WTC11 (cell line): ENCODE results near the gene PDE1A. TPM values are rescaled to one million over a fixed set of nuclear protein-coding genes. Genes with fewer than 3 reads are reported as not detected.

ENCODE experiments used
- ATAC-seq: fragments of 200-7000 bp; cut with Tn5 transposase; 2 replicates; pipeline ENCODE4 v1.10.0; 2021; ENCODE audit warnings: mild to moderate bottlenecking, moderate library complexity
- CTCF ChIA-PET: fragments of 300-600 bp; sonication (Branson Sonifier 250); formaldehyde crosslinking; loops from one replicate; lab custom pipeline; 2021; ENCODE audit warnings: antibody characterized with exemption; lab: Charles Lee
- POLR2A ChIA-PET: fragments of 350-600 bp; sonication (Branson Sonifier 250); formaldehyde crosslinking; loops from one replicate; lab custom pipeline; 2021; ENCODE audit warnings: antibody characterized with exemption; lab: Charles Lee
- DNase-seq: peaks from one replicate; pipeline ENCODE4 v3.0.0; 2021; ENCODE audit warnings: low spot score
- H3K27ac Mint-ChIP-seq: 2 replicates; pipeline ENCODE4 v1.8.0; 2021; ENCODE audit warnings: mixed read lengths
- H3K27me3 Mint-ChIP-seq: 2 replicates; pipeline ENCODE4 v1.8.0; 2021; ENCODE audit warnings: low read depth, mild to moderate bottlenecking, moderate library complexity, mixed read lengths
- H3K36me3 Mint-ChIP-seq: 2 replicates; pipeline ENCODE4 v1.8.0; 2021; ENCODE audit warnings: mixed read lengths
- H3K4me1 Mint-ChIP-seq: 2 replicates; pipeline ENCODE4 v1.8.0; 2022; ENCODE audit warnings: mixed read lengths
- H3K4me3 Mint-ChIP-seq: 2 replicates; pipeline ENCODE4 v1.8.0; 2021; ENCODE audit warnings: mild to moderate bottlenecking, moderate library complexity, mixed read lengths
- H3K9me3 Mint-ChIP-seq: 2 replicates; pipeline ENCODE4 v1.8.0; 2021; ENCODE audit warnings: mixed read lengths
- ATF3 ChIP-seq: sonication (generic); formaldehyde crosslinking; conservative IDR thresholded peaks from 2 replicates; pipeline ENCODE4 v1.8.1; 2022; ENCODE audit warnings: mild to moderate bottlenecking, missing genetic modification reagents
- CBFB ChIP-seq: sonication (generic); formaldehyde crosslinking; IDR thresholded peaks from 2 replicates; pipeline ENCODE4 v1.8.1; 2022; ENCODE audit warnings: mild to moderate bottlenecking, low read depth, missing genetic modification reagents
- CDX4 ChIP-seq: fragments of 250-450 bp; sonication (Bioruptor Pico); IDR thresholded peaks from 2 replicates; pipeline ENCODE4 v1.9.0; 2021; ENCODE audit warnings: moderate library complexity, mild to moderate bottlenecking, inconsistent platforms, borderline replicate concordance
- CREB1 ChIP-seq: sonication (generic); formaldehyde crosslinking; IDR thresholded peaks from 2 replicates; pipeline ENCODE4 v1.8.0; 2023; ENCODE audit warnings: mild to moderate bottlenecking, missing genetic modification reagents
- CREM ChIP-seq: sonication (generic); formaldehyde crosslinking; IDR thresholded peaks from 2 replicates; pipeline ENCODE4 v1.8.1; 2022; ENCODE audit warnings: mild to moderate bottlenecking, missing genetic modification reagents, moderate library complexity
- FOXK1 ChIP-seq: sonication (generic); formaldehyde crosslinking; IDR thresholded peaks from 2 replicates; pipeline ENCODE4 v1.8.0; 2022; ENCODE audit warnings: mild to moderate bottlenecking, moderate library complexity, missing genetic modification reagents
- GRHL2 ChIP-seq: fragments of 250-450 bp; sonication (Bioruptor Pico); IDR thresholded peaks from 2 replicates; pipeline ENCODE4 v1.8.0; 2022; ENCODE audit warnings: mild to moderate bottlenecking, moderate library complexity; ENCODE audit not compliant: insufficient replicate concordance, severe bottlenecking
- GTF2I ChIP-seq: fragments of 250-450 bp; sonication (Bioruptor Pico); conservative IDR thresholded peaks from 2 replicates; pipeline ENCODE4 v1.4.0; 2021; ENCODE audit warnings: mild to moderate bottlenecking
- IRF2 ChIP-seq: sonication (generic); formaldehyde crosslinking; IDR thresholded peaks from 2 replicates; pipeline ENCODE4 v1.8.0; 2022; ENCODE audit warnings: low read depth, missing genetic modification reagents, borderline replicate concordance
- NR1H2 ChIP-seq: sonication (generic); formaldehyde crosslinking; IDR thresholded peaks from 2 replicates; pipeline ENCODE4 v1.9.0; 2021; ENCODE audit warnings: mild to moderate bottlenecking, moderate library complexity, missing genetic modification reagents
- OVOL2 ChIP-seq: fragments of 250-450 bp; sonication (Bioruptor Pico); IDR thresholded peaks from 2 replicates; pipeline ENCODE4 v1.9.0; 2021; ENCODE audit warnings: mild to moderate bottlenecking, borderline replicate concordance
- SMAD4 ChIP-seq: sonication (generic); formaldehyde crosslinking; IDR thresholded peaks from 2 replicates; pipeline ENCODE4 v1.8.0; 2022; ENCODE audit warnings: mild to moderate bottlenecking, missing genetic modification reagents
- SP1 ChIP-seq: sonication (generic); formaldehyde crosslinking; conservative IDR thresholded peaks from 2 replicates; pipeline ENCODE4 v1.8.1; 2022; ENCODE audit warnings: missing genetic modification reagents
- TCF7 ChIP-seq: sonication (generic); formaldehyde crosslinking; IDR thresholded peaks from 2 replicates; pipeline ENCODE4 v1.8.0; 2022; ENCODE audit warnings: mild to moderate bottlenecking, low read depth, missing genetic modification reagents, moderate library complexity
- ZNF121 ChIP-seq: sonication (generic); formaldehyde crosslinking; IDR thresholded peaks from 2 replicates; pipeline ENCODE4 v1.8.0; 2023; ENCODE audit warnings: missing genetic modification reagents
- ZNF232 ChIP-seq: sonication (generic); formaldehyde crosslinking; IDR thresholded peaks from 2 replicates; pipeline ENCODE4 v1.8.0; 2022; ENCODE audit warnings: mild to moderate bottlenecking, missing genetic modification reagents
- ZNF396 ChIP-seq: fragments of 250-450 bp; sonication (Bioruptor Pico); IDR thresholded peaks from 2 replicates; pipeline ENCODE4 v1.8.0; 2021; ENCODE audit warnings: mild to moderate bottlenecking, moderate library complexity, borderline replicate concordance
- ZNF416 ChIP-seq: fragments of 250-450 bp; sonication (Bioruptor Pico); IDR thresholded peaks from 2 replicates; pipeline ENCODE4 v1.9.0; 2021; ENCODE audit warnings: mild to moderate bottlenecking, inconsistent platforms
- ZNF423 ChIP-seq: fragments of 250-450 bp; sonication (Bioruptor Pico); IDR thresholded peaks from 2 replicates; pipeline ENCODE4 v2.1.2; 2022; ENCODE audit warnings: mild to moderate bottlenecking, moderate library complexity
- ZNF512 ChIP-seq: sonication (generic); formaldehyde crosslinking; IDR thresholded peaks from 2 replicates; pipeline ENCODE4 v1.8.1; 2022; ENCODE audit warnings: missing genetic modification reagents, borderline replicate concordance
- ZNF532 ChIP-seq: fragments of 250-450 bp; sonication (Bioruptor Pico); IDR thresholded peaks from 2 replicates; pipeline ENCODE4 v1.9.0; 2021; ENCODE audit warnings: mild to moderate bottlenecking, borderline replicate concordance
- total RNA-seq: library from RNA; stranded (reverse); gene quantifications from 3 replicates; pipeline ENCODE4 v1.2.3, GENCODE V29; 2021
- TF ChIP-seq, protein P1 (sequence below): fragments of 250-450 bp; sonication (Bioruptor Pico); IDR thresholded peaks from 2 replicates; pipeline ENCODE4 v1.9.0; 2021; ENCODE audit warnings: mild to moderate bottlenecking
- TF ChIP-seq, protein P2 (sequence below): fragments of 200-600 bp; IDR thresholded peaks from 2 replicates; pipeline ENCODE4 v1.8.0; 2022; ENCODE audit warnings: antibody characterized with exemption
- TF ChIP-seq, protein P3 (sequence below): sonication (generic); formaldehyde crosslinking; IDR thresholded peaks from 2 replicates; pipeline ENCODE4 v1.8.1; 2022; ENCODE audit warnings: low read depth, mild to moderate bottlenecking, moderate library complexity, missing genetic modification reagents, borderline replicate concordance

Gene PDE1A
- total RNA-seq, 1 experiment from 2014 or later = not detected

DNA sequence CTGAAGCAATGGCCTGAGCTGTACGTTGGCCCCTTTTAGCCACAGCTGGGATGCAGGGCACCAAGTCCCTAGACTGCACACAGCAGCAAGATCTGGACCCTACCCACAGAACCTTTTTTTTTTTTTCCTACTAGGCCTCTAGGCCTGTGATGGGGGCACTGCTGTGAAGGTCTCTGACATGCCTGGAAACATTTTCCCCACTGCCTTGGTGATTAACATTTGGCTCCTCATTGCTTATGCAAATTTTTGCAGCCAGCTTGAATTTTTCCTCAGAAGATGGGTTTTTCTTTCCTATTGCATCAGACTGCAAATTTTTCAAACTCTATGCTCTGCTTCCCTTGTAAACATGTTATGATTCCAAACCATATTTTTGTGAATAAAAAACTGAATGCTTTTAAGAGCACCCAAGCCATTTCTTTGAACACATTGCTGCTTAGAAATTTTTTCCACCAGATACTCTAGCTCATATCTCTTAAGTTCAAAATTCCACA, 33.5 kb downstream of the PDE1A start (continued):
- TF ChIP-seq ZNF396 (no peak), NR1H2 (CRISPR knock-in tag) (no peak), OVOL2 (CRISPR knock-in tag) (no peak), TCF7 (no peak)
- TF ChIP-seq, protein P1, sequence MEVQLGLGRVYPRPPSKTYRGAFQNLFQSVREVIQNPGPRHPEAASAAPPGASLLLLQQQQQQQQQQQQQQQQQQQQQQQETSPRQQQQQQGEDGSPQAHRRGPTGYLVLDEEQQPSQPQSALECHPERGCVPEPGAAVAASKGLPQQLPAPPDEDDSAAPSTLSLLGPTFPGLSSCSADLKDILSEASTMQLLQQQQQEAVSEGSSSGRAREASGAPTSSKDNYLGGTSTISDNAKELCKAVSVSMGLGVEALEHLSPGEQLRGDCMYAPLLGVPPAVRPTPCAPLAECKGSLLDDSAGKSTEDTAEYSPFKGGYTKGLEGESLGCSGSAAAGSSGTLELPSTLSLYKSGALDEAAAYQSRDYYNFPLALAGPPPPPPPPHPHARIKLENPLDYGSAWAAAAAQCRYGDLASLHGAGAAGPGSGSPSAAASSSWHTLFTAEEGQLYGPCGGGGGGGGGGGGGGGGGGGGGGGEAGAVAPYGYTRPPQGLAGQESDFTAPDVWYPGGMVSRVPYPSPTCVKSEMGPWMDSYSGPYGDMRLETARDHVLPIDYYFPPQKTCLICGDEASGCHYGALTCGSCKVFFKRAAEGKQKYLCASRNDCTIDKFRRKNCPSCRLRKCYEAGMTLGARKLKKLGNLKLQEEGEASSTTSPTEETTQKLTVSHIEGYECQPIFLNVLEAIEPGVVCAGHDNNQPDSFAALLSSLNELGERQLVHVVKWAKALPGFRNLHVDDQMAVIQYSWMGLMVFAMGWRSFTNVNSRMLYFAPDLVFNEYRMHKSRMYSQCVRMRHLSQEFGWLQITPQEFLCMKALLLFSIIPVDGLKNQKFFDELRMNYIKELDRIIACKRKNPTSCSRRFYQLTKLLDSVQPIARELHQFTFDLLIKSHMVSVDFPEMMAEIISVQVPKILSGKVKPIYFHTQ (CRISPR knock-in tag) = no peak
- TF ChIP-seq, protein P2, sequence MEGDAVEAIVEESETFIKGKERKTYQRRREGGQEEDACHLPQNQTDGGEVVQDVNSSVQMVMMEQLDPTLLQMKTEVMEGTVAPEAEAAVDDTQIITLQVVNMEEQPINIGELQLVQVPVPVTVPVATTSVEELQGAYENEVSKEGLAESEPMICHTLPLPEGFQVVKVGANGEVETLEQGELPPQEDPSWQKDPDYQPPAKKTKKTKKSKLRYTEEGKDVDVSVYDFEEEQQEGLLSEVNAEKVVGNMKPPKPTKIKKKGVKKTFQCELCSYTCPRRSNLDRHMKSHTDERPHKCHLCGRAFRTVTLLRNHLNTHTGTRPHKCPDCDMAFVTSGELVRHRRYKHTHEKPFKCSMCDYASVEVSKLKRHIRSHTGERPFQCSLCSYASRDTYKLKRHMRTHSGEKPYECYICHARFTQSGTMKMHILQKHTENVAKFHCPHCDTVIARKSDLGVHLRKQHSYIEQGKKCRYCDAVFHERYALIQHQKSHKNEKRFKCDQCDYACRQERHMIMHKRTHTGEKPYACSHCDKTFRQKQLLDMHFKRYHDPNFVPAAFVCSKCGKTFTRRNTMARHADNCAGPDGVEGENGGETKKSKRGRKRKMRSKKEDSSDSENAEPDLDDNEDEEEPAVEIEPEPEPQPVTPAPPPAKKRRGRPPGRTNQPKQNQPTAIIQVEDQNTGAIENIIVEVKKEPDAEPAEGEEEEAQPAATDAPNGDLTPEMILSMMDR = no peak

DNA sequence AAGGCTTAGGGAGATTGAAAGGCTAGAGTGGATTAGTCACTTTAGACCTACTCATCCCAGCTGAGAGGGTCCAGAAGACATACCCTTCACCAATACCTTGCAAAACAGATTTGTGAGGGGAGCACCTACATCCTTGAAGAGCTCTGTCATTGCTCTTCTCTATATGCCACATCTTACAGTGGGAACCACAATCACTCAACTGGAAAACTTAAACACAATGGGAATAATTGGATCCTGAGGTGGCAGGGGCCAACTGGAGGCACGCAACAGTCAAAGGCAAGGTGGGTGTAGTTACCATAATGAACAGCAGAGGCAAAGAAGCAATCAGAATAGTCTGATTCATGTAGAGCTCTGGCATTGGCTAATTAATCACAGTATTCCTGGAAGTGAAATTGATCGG, 35.4 kb downstream of the PDE1A start:
- Mint-ChIP-seq H3K4me3 (no peak overlapping the region), H3K9me3 (peaks cover 39% of the 10 kb centered on the region), H3K27me3 (no peaks in the 10 kb centered on the region; the same call in 1 of the 2 replicates), H3K36me3 (peaks cover 6% of the 10 kb centered on the region), H3K27ac (no peak overlapping the region), H3K4me1 (peaks cover 4% of the 10 kb centered on the region)
- DNase-seq (no peak), ATAC-seq (no peak)
- no peak for TF ChIP-seq ZNF121 (CRISPR knock-in tag)
- TF ChIP-seq, protein P3, sequence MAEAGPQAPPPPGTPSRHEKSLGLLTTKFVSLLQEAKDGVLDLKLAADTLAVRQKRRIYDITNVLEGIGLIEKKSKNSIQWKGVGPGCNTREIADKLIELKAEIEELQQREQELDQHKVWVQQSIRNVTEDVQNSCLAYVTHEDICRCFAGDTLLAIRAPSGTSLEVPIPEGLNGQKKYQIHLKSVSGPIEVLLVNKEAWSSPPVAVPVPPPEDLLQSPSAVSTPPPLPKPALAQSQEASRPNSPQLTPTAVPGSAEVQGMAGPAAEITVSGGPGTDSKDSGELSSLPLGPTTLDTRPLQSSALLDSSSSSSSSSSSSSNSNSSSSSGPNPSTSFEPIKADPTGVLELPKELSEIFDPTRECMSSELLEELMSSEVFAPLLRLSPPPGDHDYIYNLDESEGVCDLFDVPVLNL (CRISPR knock-in tag) = no peak
- no peak for TF ChIP-seq ZNF232 (CRISPR knock-in tag)
- TF ChIP-seq CREM (CRISPR knock-in tag) = no peak
- no peak for TF ChIP-seq SP1 (CRISPR knock-in tag)
- TF ChIP-seq ZNF416 (CRISPR knock-in tag) = no peak
- TF ChIP-seq CREB1 = no peak
- no peak for TF ChIP-seq SMAD4
- TF ChIP-seq GTF2I = no peak
- TF ChIP-seq FOXK1 (CRISPR knock-in tag) = no peak
- TF ChIP-seq ATF3 (CRISPR knock-in tag) = no peak
- TF ChIP-seq OVOL2 (CRISPR knock-in tag) = no peak
- no peak for TF ChIP-seq CDX4
- no peak for TF ChIP-seq ZNF512 (CRISPR knock-in tag)
- TF ChIP-seq ZNF423 = no peak
- TF ChIP-seq ZNF532 (CRISPR knock-in tag) = no peak
- no peak for TF ChIP-seq CBFB (CRISPR knock-in tag)
- TF ChIP-seq IRF2 (CRISPR knock-in tag) = no peak
- no peak for TF ChIP-seq GRHL2 (CRISPR knock-in tag)
- ChIA-PET POLR2A (no interaction called here), CTCF (no interaction called here)
